Tongue (tissue), 2 donors: ENCODE measurements around the gene BIN1. TPM values are rescaled to one million over a fixed set of nuclear protein-coding genes. Genes with fewer than 3 reads are reported as not detected.

Source experiments
- DNase-seq: peaks from one replicate; pipeline ENCODE4 v3.0.0-alpha.2; 2015
- total RNA-seq: library from RNA; depleted of rRNA; stranded (reverse); fragments of >200 nt; gene quantifications from one replicate; pipeline ENCODE4 v1.2.3, GENCODE V29; 2014

Gene BIN1
- total RNA-seq, 1 donor from 2014 or later: 697 TPM

DNA sequence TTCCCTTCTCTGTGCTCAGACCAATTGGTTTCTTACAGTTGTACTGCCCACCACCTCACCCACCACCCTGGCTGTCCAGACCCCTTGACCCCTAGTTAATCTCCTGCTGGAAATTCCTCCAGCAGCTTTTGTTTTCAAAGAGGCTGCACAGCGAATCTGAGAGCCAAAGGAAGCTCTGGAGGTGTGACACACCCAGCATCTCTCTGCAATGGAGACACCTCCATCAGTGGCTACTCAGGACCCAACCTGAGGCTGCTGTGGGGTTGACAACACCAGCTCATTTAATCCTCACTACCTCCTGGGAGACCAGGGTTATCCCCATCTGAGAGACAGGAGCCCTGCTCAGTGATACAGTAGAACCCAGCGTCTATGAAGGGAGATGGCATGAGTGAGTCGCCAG is 86.4 kb downstream of the BIN1 start:
- DNase-seq: no peak

DNA sequence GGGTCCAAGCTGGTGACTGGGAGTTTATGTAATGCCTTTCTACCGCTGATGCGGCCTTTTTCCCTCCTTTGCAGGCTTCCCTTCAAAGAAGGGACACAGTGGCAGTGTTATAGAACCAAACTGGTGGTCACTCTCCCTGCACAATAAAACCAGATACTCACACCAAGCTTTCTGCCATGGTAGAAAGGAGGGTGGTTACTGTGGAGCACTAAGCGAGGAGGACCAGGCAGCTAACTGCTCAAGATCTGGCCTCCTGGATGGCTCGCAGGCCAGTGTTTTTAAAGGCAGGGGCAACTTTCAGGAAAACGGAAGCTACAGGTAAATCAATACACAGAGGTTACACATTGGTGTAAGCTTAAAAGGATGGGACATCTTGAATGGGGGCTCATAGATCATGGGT is 89.4 kb downstream of the BIN1 start:
- DNase-seq: no peak

DNA sequence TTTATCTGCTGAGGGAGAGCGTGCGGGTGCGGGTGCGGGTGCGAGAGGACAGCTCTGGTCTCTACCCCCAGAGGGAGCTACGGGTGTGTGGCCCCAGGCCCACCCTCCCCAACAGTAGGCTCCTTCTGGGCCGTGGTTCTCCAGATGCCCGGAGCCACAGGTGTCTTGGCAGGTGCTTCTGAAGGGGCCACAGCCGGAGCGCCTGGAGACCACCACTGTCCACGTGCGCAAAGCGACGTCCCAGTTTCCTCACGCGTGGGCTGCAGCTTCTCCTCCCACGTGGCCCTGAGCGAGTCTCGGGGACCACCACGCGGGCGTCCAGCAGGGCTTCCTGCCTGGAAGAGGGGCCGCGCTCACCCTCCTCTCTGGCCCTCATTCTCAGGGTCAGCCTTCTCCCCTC is 90.6 kb downstream of the BIN1 start:
- DNase-seq: no peak

DNA sequence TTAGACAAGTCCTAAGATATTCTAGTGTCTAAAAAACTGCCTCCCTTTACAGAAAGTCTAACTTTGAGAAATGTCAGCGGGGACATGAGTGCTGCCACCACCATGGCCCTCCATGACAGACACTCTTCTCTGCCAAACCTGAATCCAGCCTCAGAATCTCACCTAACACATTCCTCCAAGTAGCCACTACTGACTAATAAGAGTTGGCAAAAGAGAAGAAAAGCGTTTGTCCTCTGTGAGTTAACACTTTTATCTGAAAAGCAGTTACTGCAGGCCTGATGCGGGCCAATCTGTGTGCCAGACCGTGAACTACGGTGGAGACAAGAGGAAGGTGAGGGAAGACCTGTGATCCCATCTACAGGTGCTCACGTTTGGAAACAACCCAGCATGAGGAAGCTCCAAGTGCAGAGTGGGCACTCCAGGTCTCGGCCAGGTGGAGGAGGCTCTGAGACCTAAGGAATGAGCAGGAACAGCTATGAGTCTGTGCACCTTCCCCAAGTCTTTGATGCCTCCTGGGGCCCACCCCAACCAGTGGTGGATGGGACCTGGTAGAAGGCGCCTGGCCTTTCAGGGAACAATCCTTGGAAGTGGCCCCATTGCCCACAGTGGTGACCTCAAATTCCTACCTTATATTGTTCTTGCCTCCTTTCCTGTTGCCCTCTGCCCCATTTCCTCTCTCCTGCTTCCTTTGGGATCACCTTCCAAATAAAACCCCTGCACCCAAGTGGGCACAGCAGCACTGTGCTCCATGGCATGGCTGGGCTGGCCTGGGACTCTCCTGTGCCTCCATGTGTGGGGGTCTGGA is 91.6 kb downstream of the BIN1 start:
- DNase-seq: no peak

DNA sequence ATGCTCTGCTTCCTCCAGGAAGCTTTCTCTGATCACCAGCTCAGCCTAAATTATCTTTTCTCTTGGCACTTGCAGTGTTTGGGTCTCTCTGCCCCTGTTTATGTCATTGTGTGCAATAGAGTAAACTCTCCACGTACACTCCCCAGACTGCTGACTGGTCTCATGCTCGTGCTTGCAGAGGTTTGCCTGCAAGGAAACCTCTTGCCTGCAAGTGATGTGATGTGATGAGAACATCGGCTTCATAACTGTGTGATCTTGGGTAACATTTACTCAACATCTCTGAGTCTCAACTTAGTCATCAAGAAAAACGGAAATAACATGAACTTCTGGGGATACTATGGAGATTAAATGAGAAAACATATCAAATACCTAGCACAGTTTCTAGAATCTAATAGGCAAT is 92.3 kb downstream of the BIN1 start:
- no peak for DNase-seq

GRCh38 chr2:127014224-127014623 is 92.7 kb downstream of the BIN1 start:
- no peak for DNase-seq

GRCh38 chr2:127012868-127013267 is 94.1 kb downstream of the BIN1 start:
- peak; percentile 14 for DNase-seq

GRCh38 chr2:127012215-127012614 is 94.7 kb downstream of the BIN1 start:
- DNase-seq: no peak

GRCh38 chr2:127011796-127012195 is 95.2 kb downstream of the BIN1 start:
- DNase-seq: no peak

DNA sequence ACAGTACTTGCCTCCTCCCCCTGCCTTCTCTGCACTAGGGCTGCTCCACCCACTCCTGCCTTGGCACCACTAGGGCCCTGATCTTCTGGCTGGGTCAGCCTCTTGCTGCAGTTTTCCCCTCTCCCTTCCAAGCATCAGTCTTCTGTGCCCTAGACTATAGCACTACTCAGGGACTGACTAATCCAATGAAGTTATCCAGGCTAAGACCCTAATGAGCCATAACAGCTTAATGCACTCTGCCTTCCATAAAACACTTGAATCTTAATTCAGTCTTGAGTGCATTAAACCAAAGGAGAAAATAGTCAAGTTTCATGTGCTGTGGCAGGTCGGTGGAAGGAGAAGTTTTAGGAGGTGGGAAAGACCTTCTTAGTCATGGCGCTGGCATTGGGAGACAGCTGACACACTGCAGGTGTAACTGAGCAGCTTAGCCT is 95.7 kb downstream of the BIN1 start:
- no peak for DNase-seq

DNA sequence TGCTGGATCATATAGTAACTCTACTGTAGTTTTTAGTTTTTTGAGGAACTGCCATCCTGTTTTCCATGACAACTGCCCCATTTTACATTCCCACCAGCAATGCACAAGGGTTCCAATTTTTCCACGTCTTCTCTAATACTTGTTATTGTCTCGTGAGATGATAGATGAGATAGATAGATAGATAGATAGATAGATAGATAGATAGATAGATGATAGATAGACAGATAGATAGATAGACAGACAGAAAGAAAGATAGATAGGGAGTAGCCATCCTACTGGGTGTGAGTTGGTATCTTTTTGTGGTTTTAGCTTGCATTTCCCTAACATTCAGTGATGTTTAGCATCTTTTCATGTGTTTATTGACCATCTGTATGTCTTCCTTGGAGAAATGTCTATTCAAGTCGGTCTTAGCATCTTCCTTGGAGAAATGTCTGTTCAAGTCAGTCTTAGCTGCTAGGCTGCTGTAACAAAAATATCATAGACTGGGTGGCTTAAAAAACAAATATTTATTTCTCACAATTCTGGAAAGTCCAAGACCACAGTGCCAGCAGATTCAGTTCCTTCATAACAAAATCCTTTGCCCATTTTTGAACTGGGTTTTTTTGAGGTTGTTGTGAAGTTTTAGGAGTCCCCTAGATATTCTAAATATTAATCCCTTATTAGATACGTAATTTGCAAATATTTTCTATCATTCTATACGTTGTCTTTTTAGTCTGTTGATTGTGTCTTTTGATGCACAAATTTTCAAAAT is 98.5 kb downstream of the BIN1 start:
- no peak for DNase-seq

DNA sequence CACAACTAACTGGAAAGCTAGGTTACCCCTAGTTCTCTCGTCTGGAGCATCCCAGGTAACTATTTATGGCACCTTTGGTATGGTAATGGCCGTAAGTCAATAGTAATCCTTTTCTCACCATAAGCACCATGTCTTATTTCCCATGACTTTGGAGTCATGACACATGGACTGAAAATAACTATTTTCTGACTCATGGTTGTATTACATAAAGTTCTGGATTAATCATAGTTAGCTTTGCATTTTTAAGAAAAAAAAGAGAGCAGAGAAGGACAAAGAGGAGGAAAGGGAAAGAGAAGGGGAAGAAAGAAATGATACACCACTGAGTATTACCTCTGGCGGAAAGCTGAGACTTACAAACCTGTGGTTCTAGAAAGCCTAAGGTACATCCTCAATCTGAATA is 99.3 kb downstream of the BIN1 start:
- no peak for DNase-seq

DNA sequence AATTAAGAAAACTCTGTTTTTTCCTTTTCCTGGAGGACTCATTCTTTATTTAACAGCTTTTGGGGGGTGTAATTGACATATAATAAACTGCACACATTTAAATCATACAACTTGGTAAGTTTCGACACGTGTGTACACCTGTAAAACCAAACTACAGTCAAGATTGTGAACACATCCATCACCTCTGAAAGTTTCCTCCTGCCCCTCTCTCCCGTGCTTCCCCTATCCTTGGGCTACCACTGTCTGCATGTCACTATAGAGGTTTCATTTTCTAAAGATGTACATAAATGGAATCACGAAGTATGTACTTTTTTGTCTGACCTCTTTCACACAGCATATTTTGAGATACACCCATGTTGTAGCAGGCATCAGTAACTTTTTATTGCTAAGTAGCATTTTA is 100.0 kb downstream of the BIN1 start:
- no peak for DNase-seq

GRCh38 chr2:127004893-127005600 is 101.9 kb downstream of the BIN1 start:
- no peak for DNase-seq

- peak; percentile 15 for DNase-seq
These were observed 103.7 kb downstream of the BIN1 start for GRCh38 chr2:127003070-127003800.

GRCh38 chr2:127001751-127002150 is 105.2 kb downstream of the BIN1 start:
- no peak for DNase-seq

DNA sequence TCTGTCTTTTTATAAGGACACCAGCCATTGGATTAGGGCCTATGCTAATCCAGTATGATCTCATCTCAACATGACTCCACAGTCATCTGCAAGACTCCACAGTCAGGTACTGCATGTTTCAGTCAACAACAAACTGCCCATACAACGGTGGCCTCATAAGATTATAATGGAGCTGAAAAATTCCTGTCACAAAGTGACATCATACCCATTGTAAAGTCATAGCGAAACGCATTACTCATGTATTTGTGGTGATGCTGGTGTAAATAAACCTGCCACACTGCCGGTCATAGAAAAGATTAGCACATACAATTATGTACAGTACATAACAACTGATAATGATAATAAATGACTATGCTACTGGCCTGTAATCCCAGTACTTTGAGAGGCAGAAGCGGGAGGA is 106.0 kb downstream of the BIN1 start:
- no peak for DNase-seq

DNA sequence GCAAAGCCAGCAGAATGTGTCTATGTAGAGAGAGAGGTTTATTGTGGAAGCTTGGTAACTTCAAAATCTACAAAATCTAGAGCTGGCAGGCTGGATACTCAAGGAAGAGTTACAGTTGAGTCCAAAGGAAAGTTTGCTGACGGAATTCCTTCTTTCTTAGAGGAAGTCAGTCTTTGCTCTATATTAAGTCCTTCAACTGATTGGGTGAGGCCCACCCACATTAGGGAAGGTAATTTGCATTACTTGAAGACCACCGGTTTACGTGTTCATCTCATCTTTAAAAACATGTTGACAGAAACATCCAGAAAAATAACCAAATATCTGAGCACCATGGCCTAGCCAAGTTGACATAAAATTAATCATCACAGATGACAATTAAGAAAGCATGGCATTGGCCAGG is 106.8 kb downstream of the BIN1 start:
- DNase-seq: no peak

DNA sequence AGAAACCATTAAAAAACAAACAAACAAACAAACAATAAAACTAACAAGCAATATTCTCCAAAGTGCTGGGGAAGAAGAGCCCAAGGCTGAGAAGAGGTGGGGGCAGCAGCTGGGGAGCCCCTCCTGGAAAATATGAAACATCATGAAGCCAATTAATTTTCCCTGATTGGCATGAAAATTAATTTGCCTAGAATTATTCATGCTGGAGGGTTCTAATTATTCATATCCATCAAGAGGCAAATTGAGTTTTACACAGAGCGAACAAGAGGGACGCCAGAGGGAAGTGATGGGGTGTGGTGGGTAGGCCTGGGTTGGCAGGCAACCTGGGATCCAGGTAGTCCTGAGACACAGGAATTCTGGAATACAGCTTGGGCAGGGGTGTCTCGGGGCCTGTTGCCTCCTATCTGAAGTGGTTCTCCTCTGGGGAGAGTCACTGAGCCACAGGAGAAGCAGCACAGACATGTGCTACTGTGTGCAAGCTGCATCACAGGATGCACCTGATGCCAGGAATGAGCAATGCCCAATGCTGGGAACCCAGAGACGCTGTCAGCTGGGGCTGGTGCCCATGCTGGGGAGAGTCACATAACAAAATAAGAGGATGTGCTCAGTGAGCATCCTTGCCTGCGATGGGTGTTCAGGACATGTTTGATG is 107.7 kb downstream of the BIN1 start:
- DNase-seq: no peak

GRCh38 chr2:126998486-126998885 is 108.5 kb downstream of the BIN1 start:
- DNase-seq: no peak
